ENCODE data around the gene ITGB1BP1.

- TF ChIP-seq POLR2AphosphoS5 (IDR thresholded peaks at IDR 0.05), result no peak
- no peak for TF ChIP-seq CTCF (IDR thresholded peaks at IDR 0.05)
- TF ChIP-seq EP300 (IDR thresholded peaks at IDR 0.05; ENCODE audit: low read depth), result no peak
These were observed 68.1 kb downstream of the ITGB1BP1 start for GRCh38 chr2:9355270-9355669.
